Neural progenitor cell (in vitro differentiated cells): ENCODE measurements around the gene SDK1. TPM values are rescaled to one million over a fixed set of nuclear protein-coding genes. Genes with fewer than 3 reads are reported as not detected.

ENCODE experiments used
- DNase-seq: peaks from one replicate; pipeline ENCODE4 v3.0.0-alpha.2; 2016; ENCODE audit warnings: low spot score
- H2AFZ ChIP-seq: fragments of 200-600 bp; sonication (generic); replicated peaks from 2 replicates; pipeline ENCODE4 v1.6.1; 2016; ENCODE audit warnings: antibody characterized with exemption
- H3F3A ChIP-seq: fragments of 200-600 bp; sonication (generic); 2 replicates; pipeline ENCODE4 v1.6.1; 2016; ENCODE audit warnings: antibody characterized with exemption, low read depth
- H3K27ac ChIP-seq: fragments of 200-600 bp; sonication (generic); 2 replicates; pipeline ENCODE4 v1.5.1; 2016; ENCODE audit warnings: mild to moderate bottlenecking
- H3K27me3 ChIP-seq: fragments of 200-600 bp; sonication (generic); 2 replicates; pipeline ENCODE4 v1.6.1; 2016; ENCODE audit warnings: mild to moderate bottlenecking, moderate library complexity
- H3K36me3 ChIP-seq: fragments of 200-600 bp; sonication (generic); 2 replicates; pipeline ENCODE4 v1.5.1; 2016
- H3K4me1 ChIP-seq: fragments of 200-600 bp; sonication (generic); 2 replicates; pipeline ENCODE4 v1.6.1; 2016; ENCODE audit warnings: mixed run types
- H3K4me2 ChIP-seq: fragments of 200-600 bp; sonication (generic); 2 replicates; pipeline ENCODE4 v1.6.1; 2016
- H3K4me3 ChIP-seq: fragments of 200-600 bp; sonication (generic); 2 replicates; pipeline ENCODE4 v1.5.1; 2016
- H3K79me2 ChIP-seq: fragments of 200-600 bp; sonication (generic); 2 replicates; pipeline ENCODE4 v1.6.1; 2016; ENCODE audit warnings: low read depth
- H3K9ac ChIP-seq: fragments of 200-600 bp; sonication (generic); 2 replicates; pipeline ENCODE4 v1.6.1; 2016
- H3K9me3 ChIP-seq: fragments of 200-600 bp; sonication (generic); 2 replicates; pipeline ENCODE4 v1.5.1; 2016; ENCODE audit warnings: low read depth
- H4K20me1 ChIP-seq: fragments of 200-600 bp; sonication (generic); 2 replicates; pipeline ENCODE4 v1.6.1; 2016; ENCODE audit warnings: low read depth
- H3K27ac Mint-ChIP-seq: 3 replicates; pipeline ENCODE4 v1.8.0; 2021; ENCODE audit warnings: mixed read lengths
- H3K27me3 Mint-ChIP-seq: 2 replicates; pipeline ENCODE4 v1.8.0; 2022; ENCODE audit warnings: low read depth, mild to moderate bottlenecking, inconsistent platforms, moderate library complexity, mixed read lengths; ENCODE audit not compliant: insufficient read depth
- H3K36me3 Mint-ChIP-seq: 3 replicates; pipeline ENCODE4 v1.8.0; 2021; ENCODE audit warnings: mixed read lengths
- H3K4me1 Mint-ChIP-seq: 3 replicates; pipeline ENCODE4 v1.8.0; 2021; ENCODE audit warnings: mixed read lengths
- H3K4me3 Mint-ChIP-seq: 3 replicates; pipeline ENCODE4 v1.8.0; 2021; ENCODE audit warnings: mild to moderate bottlenecking, moderate library complexity, mixed read lengths
- H3K9me3 Mint-ChIP-seq: 3 replicates; pipeline ENCODE4 v1.8.0; 2020; ENCODE audit warnings: mixed read lengths
- CTCF ChIP-seq: fragments of 200-600 bp; sonication (generic); IDR thresholded peaks from 2 replicates; pipeline ENCODE4 v1.5.1; 2017; ENCODE audit warnings: antibody characterized with exemption, mild to moderate bottlenecking
- EZH2 ChIP-seq: fragments of 200-600 bp; sonication (generic); IDR thresholded peaks from 2 replicates; pipeline ENCODE4 v1.6.1; 2017; ENCODE audit warnings: antibody characterized with exemption, mild to moderate bottlenecking, moderate library complexity
- EZH2phosphoT487 ChIP-seq: fragments of 200-600 bp; sonication (generic); IDR thresholded peaks from 2 replicates; pipeline ENCODE4 v1.6.1; 2017; ENCODE audit warnings: antibody characterized with exemption
- total RNA-seq: library from RNA; depleted of rRNA; stranded (reverse); fragments of >200 nt; gene quantifications from 2 replicates; pipeline ENCODE4 v1.2.3, GENCODE V29; 2015; ENCODE audit warnings: low replicate concordance

Gene SDK1
- total RNA-seq, 1 donor from 2014 or later, result 4.9 TPM

GRCh38 chr7:4050126-4050660, 749.1 kb downstream of the SDK1 start:
- Mint-ChIP-seq H3K27me3 (peaks cover 3% of the 10 kb centered on the region), H3K36me3 (peaks cover 12% of the 10 kb centered on the region), H3K9me3 (no peaks in the 10 kb centered on the region), H3K4me3 (no peak overlapping the region), H3K4me1 (no peaks in the 10 kb centered on the region), H3K27ac (no peak overlapping the region)
- Histone ChIP-seq H3F3A (no peaks in the 10 kb centered on the region), H3K36me3 (no peaks in the 10 kb centered on the region), H3K9ac (no peak overlapping the region), H3K9me3 (no peaks in the 10 kb centered on the region), H3K27me3 (no peaks in the 10 kb centered on the region), H3K79me2 (no peaks in the 10 kb centered on the region), H3K4me3 (no peak overlapping the region), H3K4me1 (no peaks in the 10 kb centered on the region), H3K4me2 (no peak overlapping the region), H2AFZ (no peak overlapping the region), H4K20me1 (no peaks in the 10 kb centered on the region), H3K27ac (no peak overlapping the region)
- DNase-seq, result no peak
- TF ChIP-seq CTCF, result no peak
- no peak for TF ChIP-seq EZH2
- TF ChIP-seq EZH2phosphoT487, result no peak

GRCh38 chr7:4051696-4052095, 750.6 kb downstream of the SDK1 start:
- Histone ChIP-seq H3K27ac (no peak overlapping the region), H3K4me2 (no peak overlapping the region), H3K4me1 (no peaks in the 10 kb centered on the region), H4K20me1 (no peaks in the 10 kb centered on the region), H3K9me3 (no peaks in the 10 kb centered on the region), H3K4me3 (no peak overlapping the region), H3K9ac (no peak overlapping the region), H2AFZ (no peak overlapping the region), H3K79me2 (no peaks in the 10 kb centered on the region), H3K27me3 (no peaks in the 10 kb centered on the region), H3F3A (no peaks in the 10 kb centered on the region), H3K36me3 (no peaks in the 10 kb centered on the region)
- TF ChIP-seq CTCF (no peak), EZH2phosphoT487 (no peak), EZH2 (no peak)
- Mint-ChIP-seq H3K36me3 (peaks cover 15% of the 10 kb centered on the region), H3K27ac (no peak overlapping the region), H3K27me3 (peaks cover 4% of the 10 kb centered on the region), H3K9me3 (no peaks in the 10 kb centered on the region), H3K4me3 (no peak overlapping the region), H3K4me1 (no peaks in the 10 kb centered on the region)
- DNase-seq, result no peak

GRCh38 chr7:4052130-4052529, 751.1 kb downstream of the SDK1 start:
- no peaks in the 10 kb centered on the region for H3K79me2 ChIP-seq
- no peak for DNase-seq
- H3K27me3 ChIP-seq, result no peaks in the 10 kb centered on the region
- H3K9ac ChIP-seq, result no peak overlapping the region
- no peak overlapping the region for H3K4me3 ChIP-seq
- no peak overlapping the region for H2AFZ ChIP-seq
- Mint-ChIP-seq H3K4me3 (no peak overlapping the region), H3K27me3 (peaks cover 4% of the 10 kb centered on the region), H3K4me1 (no peaks in the 10 kb centered on the region), H3K36me3 (peaks cover 15% of the 10 kb centered on the region), H3K9me3 (no peaks in the 10 kb centered on the region), H3K27ac (no peak overlapping the region)
- no peaks in the 10 kb centered on the region for H4K20me1 ChIP-seq
- H3K9me3 ChIP-seq, result no peaks in the 10 kb centered on the region
- no peak overlapping the region for H3K27ac ChIP-seq
- H3K36me3 ChIP-seq, result no peaks in the 10 kb centered on the region
- H3K4me2 ChIP-seq, result no peak overlapping the region
- H3F3A ChIP-seq, result no peaks in the 10 kb centered on the region
- TF ChIP-seq EZH2phosphoT487 (no peak), EZH2 (no peak), CTCF (no peak)
- no peaks in the 10 kb centered on the region for H3K4me1 ChIP-seq
